PFSK-1 (cell line): ENCODE results near the gene SEPTIN14.

Experiments used
- POLR2AphosphoS5 ChIP-seq: IDR thresholded peaks from 2 replicates; pipeline ENCODE4 v1.6.1; 2012; ENCODE audit warnings: low read depth, mild to moderate bottlenecking, control low read depth, low read length, moderate library complexity
- SIN3A ChIP-seq: IDR thresholded peaks from 2 replicates; pipeline ENCODE4 v1.6.1; 2012; ENCODE audit warnings: mild to moderate bottlenecking, low read length, moderate library complexity, borderline replicate concordance; ENCODE audit not compliant: insufficient read depth

GRCh38 chr7:55786901-55787300 lies 75.7 kb downstream of the SEPTIN14 start:
- TF ChIP-seq SIN3A (no peak), POLR2AphosphoS5 (no peak)
